Measurements from ENCODE around the gene SRGAP2B. TPM values are rescaled to one million over a fixed set of nuclear protein-coding genes. Genes with fewer than 3 reads are reported as not detected.

Gene SRGAP2B
- total RNA-seq, 1 donor from 2014 or later, result 11.5 TPM

Other genes starting within 250 kb of the SRGAP2B start
- not detected for gene FAM72D, start 646 bp upstream of the SRGAP2B start, total RNA-seq
- not detected for gene PPIAL4D, start 146.8 kb upstream of the SRGAP2B start, total RNA-seq